ENCODE results near the gene PHOSPHO1.

DNA sequence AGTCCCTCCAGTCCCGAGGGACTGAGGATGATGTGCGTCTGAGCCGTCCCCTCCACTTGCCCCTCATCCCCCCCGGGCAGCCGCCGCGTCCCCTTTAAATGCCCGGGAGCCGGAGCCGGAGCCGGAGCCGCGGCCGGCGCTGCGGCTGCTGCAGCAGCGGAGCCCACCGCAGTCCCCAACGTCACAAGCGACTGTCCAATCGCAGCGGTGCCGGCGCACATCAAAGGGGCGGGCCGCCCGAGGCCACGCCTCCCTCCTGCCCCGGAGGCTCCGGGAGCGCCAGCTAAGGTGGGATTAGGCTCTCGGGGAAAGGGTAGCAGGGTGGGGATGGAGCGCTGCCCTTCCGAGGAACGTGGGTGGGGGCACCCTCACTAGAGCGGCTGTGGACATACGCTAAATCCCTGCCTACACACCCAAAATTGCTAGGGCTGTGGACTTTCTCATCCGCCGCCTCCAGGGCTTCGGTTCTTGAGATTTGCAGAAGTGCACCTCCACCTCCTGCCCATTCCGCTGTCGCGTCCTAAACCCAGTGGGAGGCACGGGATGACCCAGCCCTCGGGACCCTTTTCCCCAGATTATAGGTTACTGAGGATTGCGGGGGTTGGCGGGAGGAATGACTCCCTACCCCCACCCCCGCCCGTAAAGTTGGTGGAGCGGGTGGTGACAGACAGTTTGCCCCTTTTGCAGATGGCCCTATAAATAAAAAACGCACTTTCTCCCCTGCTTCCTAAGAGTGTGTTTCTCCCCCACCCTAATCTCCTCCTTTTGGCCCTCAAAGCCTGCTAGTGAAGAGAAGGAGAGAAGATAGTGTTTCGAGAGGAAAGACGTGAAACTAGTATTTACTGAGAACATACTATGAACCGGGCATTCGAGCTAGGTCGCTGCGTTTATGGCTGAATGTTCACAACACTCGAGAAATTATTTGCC, at the start of gene PHOSPHO1:
- peak; percentile 67 for TF ChIP-seq POLR2AphosphoS5 (IDR thresholded peaks at IDR 0.05)
- TF ChIP-seq, protein P1, sequence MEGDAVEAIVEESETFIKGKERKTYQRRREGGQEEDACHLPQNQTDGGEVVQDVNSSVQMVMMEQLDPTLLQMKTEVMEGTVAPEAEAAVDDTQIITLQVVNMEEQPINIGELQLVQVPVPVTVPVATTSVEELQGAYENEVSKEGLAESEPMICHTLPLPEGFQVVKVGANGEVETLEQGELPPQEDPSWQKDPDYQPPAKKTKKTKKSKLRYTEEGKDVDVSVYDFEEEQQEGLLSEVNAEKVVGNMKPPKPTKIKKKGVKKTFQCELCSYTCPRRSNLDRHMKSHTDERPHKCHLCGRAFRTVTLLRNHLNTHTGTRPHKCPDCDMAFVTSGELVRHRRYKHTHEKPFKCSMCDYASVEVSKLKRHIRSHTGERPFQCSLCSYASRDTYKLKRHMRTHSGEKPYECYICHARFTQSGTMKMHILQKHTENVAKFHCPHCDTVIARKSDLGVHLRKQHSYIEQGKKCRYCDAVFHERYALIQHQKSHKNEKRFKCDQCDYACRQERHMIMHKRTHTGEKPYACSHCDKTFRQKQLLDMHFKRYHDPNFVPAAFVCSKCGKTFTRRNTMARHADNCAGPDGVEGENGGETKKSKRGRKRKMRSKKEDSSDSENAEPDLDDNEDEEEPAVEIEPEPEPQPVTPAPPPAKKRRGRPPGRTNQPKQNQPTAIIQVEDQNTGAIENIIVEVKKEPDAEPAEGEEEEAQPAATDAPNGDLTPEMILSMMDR (IDR thresholded peaks at IDR 0.05): no peak
- peak; percentile 22 for TF ChIP-seq POLR2A (IDR thresholded peaks at IDR 0.05)

Measured in prostate gland (tissue), 2 donors.